Stimulated activated CD4-positive, alpha-beta T cell treated with anti-CD3 and anti-CD28 coated beads, Interleukin-1b, Interleukin-23, amount 100 ng/mL, for 48 hours (primary cell): ENCODE results near the gene MYRIP.
"Not testable (repeated sequence)": the region's sequence is repeated elsewhere in the genome, so short reads cannot be mapped to it uniquely, and the experiment has no call there.

Experiments
- DNase-seq: peaks from one replicate; pipeline ENCODE4 v3.0.0-alpha.2; 2020

MYRIP gene

DNA sequence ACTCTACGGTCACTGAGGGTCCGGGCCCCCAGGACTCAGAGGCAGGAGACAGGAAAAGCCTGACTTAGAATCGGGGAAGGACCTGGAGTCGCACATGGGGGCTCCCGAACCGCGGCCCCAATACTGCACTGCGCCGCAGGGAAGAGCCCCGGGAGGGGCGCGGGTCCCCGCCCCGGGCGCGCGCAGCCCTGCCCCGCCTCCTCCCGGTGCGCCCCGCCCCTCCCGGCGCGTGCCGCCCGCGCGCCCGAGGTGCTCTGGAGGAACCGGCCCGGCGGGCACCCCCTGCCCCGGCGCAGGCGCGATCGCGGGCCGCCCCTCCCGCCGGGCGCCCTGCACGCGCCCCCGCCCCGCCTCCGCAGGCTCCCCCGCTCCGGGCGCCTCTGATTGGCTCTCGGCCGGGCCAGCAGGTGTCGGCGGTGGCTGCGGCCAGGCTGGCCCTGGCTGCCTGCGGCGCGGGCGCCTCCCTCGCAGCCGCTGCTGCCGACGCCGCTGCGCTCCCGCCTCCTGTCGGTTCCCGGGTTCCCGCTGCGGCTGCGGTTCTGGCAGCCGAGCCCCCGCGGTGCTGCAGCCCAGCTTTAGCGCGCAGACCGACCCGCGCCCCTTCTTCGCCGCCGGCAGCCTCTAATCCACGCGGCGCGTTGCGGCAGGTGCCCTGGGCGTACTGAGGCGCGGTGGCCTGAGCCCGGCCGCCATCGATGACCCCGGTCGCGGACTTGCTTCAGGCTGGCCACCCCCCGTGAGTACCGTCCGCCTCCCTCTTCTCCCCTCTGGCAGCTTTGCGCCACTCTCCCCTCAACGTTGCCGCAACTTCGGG lies at the start of gene MYRIP:
Gene MYRIP, plus strand, starts transcription at position 429 of the 814 bp plus-strand sequence. CDS start 91,208 bp downstream, outside the sequence.
- no peak for DNase-seq

DNA sequence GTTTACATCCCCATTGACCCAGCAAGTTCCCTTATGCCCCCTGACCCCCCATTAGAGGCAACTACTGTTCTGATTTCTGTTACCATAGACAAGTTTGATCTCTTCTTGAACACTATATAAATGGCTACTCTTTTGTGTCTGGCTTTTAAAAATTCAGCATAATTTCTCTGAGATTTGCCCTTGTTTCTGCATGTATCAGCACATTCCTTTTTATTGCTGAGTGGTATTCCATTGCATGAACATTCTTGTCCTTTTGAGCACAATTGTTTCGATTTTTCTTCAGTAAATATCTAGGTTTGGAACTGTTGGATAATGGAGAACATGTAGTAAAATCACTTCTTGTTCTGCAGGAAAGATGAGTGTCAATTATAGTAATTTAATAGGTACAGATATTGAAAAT lies 49.1 kb upstream of the MYRIP start:
- no peak for DNase-seq

DNA sequence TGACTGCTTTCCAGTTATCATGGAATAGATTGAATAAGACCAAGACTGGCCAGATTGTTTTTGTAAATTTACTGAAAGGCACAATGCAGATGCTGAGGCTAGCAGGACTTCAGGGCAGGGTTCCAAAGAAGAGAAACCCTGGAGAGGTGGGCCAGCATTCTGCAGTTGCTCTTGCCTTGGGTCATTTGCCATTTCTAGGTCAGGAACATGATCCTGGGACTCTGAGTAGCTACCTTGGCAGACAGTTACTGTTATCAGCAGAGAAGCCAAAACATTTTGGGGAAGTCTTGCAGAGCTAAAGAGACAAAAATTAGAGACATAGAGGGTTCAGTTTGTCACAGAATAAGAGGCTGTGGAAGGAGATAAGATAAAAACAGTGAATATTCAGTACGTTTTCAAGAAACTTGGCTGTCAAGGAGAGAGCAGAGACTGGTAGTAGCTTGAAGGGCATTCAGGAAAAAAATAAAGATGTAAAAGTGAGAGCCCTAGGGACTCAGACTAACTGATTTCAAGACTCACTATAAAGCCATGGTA lies 46.8 kb upstream of the MYRIP start:
- DNase-seq: no peak

DNA sequence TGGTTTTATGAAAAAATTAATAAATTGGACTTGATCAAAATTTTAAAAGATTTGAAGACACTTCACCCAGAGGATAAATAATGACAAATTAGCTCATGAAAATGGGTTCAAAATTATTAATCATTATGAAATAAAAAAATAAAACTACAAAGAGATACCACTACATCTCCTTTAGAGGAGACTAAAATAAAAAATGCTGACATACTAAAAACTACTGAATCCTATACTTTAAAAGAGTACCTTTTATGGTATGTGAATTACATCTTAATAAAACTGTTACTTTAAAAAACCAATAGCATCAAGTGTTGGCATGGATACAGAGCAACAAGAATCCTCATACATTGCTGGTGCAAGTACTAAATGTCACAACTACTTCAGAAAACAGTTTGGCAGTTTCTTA lies 46.0 kb upstream of the MYRIP start:
- DNase-seq: no peak

DNA sequence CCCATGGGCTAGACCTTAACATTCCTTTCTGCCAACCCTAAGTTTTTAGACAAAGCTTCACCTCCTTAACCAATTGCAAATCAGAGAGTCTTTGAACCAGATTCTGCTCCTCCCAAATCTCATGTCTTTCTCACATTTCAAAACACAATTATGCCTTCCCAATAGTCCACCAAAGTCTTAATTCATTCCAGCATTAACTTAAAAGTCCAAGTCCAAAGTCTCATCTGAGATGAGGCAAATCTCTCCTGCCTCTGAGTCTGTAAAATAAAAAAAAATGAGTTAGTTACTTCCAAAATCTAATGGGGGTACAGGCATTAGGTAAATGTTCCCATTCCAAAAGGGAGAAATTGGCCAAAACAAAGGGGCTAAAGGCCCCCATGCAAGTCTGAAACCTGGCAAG lies 43.8 kb upstream of the MYRIP start:
- no peak for DNase-seq

DNA sequence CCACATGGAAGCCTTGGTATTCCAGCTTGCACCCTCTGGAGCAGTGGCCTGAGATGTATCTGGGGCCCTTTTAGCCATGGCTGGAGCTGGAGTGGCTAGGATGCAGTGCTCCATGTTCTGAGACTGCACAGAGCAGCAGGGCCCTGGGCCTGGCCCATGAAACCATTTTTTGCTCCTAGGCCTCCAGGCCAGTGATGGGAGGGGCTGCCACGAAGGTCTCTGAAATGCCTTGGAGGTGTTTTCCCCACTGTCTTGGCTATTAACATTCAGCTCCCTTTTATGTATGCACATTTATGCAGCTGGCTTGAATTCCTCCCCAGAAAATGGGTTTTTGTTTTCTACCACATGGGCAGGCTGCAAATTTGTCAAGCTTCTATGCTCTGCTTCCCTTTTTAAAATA lies 43.0 kb upstream of the MYRIP start:
- no peak for DNase-seq

DNA sequence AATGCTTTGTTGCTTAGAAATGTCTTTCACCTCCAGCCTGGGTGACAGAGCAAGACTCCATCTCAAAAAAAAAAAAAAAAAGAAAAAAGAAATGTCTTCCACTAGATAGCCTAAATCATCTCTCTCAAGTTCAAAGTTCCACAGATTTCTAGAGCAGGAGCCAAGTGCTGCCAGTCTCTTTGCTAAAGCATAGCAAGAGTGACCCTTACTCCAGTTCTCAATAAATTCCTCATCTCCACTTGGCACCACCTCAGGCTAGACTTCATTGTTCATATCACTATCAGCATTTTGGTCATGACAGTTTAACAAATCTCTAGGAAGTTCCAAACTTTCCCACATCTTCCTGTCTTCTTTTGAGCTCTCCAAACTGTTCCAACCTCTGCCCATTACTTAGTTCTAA lies 42.5 kb upstream of the MYRIP start:
- DNase-seq: not testable (repeated sequence)

DNA sequence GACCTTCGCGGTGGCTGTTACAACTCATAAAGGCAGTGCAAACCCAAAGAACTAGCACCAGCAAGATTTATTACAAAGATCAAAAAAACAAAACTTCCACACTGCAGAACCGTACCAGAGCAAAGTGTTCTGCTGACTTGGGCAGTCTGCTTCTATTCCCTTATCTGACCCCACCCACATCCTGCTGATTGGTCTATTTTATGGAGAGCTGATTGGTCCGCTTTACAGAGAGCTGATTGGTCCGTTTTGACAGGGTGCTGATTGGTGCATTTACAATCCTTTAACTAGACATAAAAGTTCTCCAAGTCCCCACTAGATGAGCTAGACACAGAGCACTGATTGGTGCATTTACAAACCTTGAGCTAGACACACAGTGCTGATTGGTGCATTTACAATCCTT lies 31.2 kb upstream of the MYRIP start:
- DNase-seq: not testable (repeated sequence)

DNA sequence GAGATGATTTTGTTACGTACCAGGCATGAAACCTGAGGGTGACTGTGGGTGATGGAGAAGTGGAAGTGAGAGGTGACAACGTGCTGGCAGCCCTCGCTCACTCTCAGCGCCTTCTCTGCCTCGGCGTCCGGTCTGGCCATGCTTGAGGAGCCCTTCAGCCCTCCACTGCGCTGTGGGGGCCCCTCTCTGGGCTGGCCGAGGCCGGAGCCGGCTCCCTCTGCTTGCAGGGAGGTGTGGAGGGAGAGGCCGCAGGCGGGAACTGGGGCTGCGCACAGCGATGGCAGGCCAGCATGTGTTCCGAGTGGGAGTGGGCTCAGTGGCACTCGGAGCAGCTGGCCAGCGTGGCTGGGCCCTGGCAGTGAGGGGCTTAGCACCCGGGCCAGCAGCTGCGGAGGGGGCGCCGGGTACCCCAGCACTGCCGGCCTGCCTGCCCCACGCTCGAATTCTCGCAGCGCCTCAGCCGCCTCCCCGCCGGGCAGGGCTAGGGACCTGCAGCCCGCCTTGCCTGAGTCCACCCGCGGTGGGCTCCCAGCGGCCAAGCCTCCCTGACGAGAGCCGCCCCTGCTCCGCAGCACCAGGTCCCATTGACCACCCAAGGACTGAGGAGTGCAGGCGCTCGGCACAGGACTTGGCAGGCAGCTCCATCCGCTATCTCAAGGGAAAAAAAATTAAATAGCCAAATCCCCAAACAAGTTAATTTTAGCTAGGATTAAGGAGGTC lies 29.7 kb upstream of the MYRIP start:
- no peak for DNase-seq

DNA sequence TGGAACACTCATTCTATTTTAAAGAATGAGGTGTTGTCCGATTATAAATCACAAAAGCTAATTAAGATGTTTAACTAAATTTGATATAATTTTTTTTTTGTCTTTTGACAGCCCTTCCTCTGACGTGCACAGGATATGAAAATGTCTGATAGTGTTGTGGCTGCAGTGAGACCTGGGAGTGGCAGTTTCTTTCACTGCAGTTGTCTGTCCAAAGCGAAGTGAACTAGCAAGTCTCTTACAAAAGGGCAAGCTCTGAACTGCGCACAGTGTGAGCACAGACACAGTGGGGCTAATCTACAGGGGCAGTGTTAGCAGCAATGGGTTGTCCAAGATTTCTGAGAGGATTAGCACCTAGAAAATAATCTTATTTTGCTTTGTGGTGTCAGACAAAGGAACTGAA lies 29.1 kb upstream of the MYRIP start:
- DNase-seq: no peak

DNA sequence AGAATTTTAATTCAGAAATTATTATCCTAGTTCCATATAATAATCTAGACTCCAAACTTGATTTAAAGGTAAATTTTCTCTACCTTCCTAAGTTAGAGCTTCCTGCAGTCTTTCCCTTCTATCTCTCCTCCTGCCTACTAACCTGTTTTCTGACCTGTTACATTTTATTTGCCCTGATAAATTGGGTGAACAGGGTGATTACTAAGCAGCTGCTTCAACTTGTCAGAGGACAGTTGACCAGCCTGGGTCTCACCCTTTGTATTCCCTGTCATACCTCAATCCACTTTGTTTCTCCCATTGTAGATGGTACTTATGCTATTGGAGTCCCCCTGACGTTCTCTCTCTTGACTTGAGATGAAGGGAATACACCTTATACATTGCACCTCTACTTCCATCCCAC lies 28.4 kb upstream of the MYRIP start:
- no peak for DNase-seq

DNA sequence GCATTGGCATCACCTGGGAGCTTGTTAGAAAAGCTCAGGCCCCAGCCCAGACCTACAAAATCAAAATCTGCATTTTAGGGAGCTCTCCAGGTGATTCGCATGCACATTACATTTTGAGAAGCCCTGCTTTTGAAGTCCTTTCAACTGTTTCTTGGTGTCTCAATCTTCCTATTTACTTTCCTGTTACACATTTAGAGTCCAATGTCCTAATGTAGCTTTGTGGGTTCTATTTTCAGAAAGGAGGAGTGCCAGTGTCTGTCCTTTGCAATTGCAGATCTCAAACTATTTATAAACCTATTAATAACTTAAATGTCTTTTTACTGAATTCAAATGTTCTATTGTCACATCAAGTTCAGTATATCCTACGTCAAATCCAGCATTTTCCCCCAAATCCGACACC lies 27.8 kb upstream of the MYRIP start:
- DNase-seq: no peak

DNA sequence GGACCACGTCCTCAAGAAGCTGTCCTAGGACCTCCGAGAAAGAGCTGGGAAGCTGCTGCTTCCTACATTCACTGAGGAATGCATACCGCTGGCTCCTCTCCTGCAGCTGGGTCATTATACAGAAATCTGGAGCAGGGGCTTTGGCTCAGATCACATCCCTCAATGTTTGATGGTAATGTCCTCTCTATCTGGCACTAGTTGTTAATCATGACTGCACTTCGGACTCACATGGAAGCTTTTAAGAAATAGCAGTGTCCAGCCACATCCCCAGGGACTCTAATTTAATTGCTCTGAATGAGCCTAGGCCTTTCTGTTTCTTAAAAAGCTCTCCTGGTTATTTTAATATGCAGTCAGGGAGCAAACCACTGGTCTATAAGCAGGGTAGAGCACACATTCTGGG lies 25.7 kb upstream of the MYRIP start:
- no peak for DNase-seq

DNA sequence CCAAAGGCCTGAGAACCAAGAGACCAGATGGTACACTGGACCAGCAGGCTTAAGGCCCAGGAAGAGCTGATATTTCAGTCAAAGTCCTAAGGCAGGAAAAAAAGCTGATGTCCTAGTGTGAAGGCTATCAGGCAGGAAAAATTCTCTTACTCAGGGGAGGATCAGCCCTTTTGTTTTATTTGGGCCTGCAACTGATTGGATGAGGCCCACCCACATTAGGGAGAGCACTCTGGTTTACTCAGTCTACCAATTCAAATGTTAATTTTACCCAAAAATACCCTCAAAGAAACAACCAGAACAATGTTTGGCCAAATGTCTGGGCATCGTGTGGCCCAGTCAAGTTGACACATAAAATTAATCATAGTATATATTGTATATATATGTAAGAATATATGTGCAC lies 24.5 kb upstream of the MYRIP start:
- no peak for DNase-seq

DNA sequence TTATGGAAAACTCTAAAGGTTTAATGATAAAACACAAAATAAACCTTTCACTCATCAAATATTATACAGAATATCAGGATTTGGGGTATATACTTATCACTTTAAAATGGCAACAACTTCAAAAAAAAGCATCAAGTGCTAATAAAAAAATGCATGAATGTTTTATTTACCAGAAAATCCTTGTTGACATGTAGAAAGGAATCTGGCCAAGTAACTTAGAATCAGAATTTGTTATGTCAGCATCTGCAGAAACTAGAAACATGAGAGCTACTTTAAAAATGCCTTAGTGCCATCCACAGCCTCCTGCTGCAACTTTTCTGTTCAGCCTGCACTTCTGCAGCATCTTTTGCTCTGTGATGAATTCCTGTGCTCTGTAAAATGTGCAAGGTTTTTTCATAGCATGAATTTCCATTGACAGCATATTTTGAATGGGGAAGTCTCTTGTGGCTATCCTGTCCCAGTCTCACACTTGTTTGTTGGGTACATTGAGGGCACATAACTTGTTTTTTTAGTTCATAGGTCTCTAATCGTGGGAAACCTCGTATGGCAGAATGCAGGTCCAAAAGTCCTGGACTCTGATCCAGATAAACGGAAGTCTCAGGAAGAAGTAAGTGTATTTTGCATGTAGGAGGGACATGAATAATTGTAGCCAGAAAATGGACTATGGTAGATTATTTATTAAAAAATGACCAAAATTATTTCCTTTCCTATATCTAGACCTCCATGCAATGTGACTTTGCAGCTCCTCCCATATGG lies 21.1 kb upstream of the MYRIP start:
- no peak for DNase-seq

DNA sequence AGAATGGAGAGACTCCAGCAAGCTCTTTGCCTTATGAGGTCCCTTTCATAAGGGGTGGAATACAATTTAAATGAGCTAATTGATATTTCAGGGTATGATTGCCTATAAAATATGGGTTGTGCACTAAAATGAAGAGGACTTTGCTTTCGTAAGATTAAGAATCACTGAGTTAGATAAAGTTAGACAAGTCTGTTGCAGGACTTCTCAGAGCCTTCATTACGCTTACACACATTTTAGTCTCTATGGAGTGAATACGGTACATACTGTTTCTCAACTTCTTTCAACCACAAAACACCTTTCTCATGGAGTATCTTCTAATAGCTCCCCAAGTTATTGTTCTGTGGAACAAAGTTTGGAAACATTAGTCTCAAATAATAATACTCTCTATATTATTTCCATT lies 17.8 kb upstream of the MYRIP start:
- no peak for DNase-seq

DNA sequence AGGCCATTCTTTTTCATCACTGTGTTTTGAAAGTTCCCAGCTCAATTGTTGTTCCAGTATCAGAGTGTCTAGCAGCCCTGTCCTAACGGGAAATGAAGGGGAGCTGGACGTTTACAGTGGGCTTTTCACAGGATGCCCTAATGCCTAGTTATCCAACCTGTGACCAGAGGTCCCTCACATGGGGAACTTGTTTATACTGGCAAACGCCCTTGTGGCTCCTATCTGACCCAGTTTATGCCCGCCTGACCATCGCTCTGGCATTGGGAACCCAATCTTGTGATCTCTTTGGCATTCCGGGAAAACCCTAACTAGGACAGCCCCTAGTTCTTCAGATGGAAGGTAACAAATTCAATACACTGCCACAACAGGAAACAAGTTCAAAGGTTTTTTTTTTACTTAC lies 14.5 kb upstream of the MYRIP start:
- DNase-seq: no peak

DNA sequence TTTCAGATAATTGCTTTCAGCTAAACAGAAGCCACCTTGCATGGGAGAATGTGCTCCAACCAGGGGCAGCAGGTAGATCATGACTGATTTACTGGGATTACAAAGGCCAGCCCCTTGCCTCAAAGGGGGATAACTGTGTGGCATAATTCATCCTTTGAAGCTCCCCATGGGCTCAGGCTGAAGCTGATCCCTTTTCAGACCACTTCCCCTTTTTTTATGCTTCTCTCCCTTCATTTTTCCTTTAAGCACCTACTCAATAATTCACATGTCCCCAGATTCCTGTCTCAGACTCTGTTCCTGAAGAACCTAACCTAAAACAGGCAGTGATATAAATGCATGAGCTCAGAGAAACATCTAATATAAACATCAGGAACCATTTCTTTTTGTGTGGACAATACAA lies 8.2 kb upstream of the MYRIP start:
- no peak for DNase-seq

DNA sequence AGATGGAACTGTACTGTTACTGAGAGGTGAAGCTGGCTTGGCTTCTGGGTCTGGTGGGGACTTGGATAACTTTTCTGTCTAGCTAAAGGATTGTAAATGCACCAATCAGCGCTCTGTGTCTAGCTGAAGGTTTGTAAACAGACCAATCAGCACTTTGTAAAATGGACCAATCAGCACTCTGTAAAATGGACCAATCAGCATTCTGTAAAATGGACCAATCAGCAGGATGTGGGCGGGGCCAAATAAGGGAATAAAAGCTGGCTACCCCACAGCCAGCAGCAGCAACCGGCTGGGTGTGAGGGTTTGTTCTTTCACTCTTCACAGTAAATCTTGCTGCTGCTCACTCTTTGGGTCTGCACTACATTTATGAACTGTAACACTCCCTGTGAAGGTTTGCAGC lies 6.9 kb upstream of the MYRIP start:
- DNase-seq: not testable (repeated sequence)

DNA sequence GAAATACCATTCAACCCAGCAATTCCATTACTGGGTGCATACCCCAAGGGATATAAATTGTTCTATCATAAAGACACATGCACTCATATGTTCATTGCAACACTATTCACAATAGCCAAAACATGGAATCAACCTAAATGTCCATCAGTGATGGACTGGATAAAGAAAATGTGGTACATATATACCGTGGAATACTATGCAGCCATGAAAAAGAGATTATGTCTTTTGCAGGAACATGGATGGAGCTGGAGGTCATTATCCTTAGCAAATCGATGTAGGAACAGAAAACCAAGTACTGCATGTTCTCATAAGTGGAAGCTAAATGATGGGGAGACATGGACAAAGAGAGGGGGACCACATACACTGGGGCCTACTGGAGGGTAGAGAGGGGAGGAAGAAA lies 5.5 kb upstream of the MYRIP start:
- DNase-seq: no peak

DNA sequence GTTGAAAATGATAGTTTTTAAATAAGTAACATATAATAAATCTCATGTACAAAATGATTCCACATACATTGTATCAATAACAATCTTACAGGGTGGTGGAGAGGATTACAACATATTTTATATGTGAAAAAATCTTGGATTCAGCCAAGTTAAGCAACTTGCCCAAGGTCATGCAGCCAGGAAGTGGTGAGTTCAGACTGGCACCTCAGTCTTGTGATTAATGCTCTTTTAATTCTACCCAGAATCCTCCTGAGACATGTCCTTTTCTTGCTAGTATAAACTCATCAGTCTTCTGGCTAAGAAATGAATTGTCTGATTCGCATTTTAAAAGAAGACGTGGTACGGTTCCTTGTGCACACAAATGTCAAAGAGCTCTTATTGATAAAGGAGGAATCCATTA lies 4.5 kb upstream of the MYRIP start:
- no peak for DNase-seq

DNA sequence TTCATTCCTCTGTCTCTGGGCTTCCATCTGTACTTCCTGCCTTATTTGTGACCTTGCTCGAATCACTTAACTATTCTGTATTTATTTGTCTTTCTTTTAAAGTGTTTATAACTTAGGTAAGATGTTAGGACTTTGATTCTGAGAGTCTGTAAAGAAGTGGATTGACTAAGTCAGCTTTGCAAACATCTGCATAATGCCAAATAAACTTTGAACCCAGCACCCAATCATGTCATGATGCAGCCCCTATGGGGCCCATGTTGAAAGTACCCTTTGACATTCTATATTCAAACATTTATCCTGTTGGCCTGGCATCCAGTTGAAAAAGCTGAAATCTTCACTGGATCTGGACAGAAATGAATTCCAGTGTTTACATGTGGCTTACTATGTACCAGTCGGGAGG lies 3.8 kb upstream of the MYRIP start:
- DNase-seq: no peak

DNA sequence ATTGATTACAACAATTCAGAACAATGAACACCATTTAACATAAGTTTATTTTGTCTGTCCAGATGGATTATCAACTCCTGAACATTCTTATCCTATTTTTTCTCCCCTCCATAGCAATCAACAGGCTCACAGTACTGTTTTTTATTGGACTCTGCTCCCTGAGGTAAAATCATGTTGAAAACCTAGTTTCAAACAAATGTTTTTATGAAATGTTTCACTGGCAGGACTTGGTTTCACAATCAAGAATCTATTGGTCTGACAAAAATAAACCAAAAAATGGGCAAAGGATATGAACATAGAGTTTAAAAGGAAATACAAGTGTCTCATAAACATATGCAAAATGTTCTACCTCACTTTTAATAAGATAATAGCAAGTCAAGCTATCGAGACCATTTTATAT lies 2.6 kb upstream of the MYRIP start:
- DNase-seq: no peak
